H1 (cell line): ENCODE measurements around the gene IKZF1. TPM values are rescaled to one million over a fixed set of nuclear protein-coding genes. Genes with fewer than 3 reads are reported as not detected.

Experiments
- CTCF ChIA-PET: fragments of 300-600 bp; sonication (Branson Sonifier 250); formaldehyde crosslinking; loops from one replicate; lab custom pipeline; 2021; ENCODE audit not compliant: partially characterized antibody; lab: Charles Lee
- POLR2A ChIA-PET: fragments of 300-600 bp; sonication (Branson Sonifier 250); formaldehyde crosslinking; loops from one replicate; lab custom pipeline; 2021; ENCODE audit warnings: inconsistent platforms; ENCODE audit not compliant: partially characterized antibody; lab: Charles Lee
- DNase-seq, 2 experiments: peaks; one replicate each; pipeline versions ENCODE4 v3.0.0 to v3.0.0-alpha.2; 2010 to 2022; ENCODE audit warnings: low spot score in 2 of 2, low read depth in 1 of 2, mixed read lengths in 1 of 2
- FAIRE-seq: peaks from 2 replicates; lab custom pipeline; 2011; peaks lifted over from hg19 to GRCh38; lab: Jason Lieb, UNC
- H2AFZ ChIP-seq: 2 replicates; pipeline ENCODE4 v1.8.1; 2012; ENCODE audit warnings: low read length, inconsistent platforms
- H2AK5ac ChIP-seq: 2 replicates; pipeline ENCODE4 v1.6.1; 2013; ENCODE audit warnings: low read depth, low read length
- H2BK120ac ChIP-seq: replicated peaks from 2 replicates; pipeline ENCODE3; 2013; ENCODE audit warnings: low read depth, low read length, inconsistent platforms
- H2BK12ac ChIP-seq: 2 replicates; pipeline ENCODE4 v1.6.1; 2013; ENCODE audit warnings: low read depth, low read length
- H2BK15ac ChIP-seq: 2 replicates; pipeline ENCODE4 v1.6.1; 2013; ENCODE audit warnings: low read length
- H2BK20ac ChIP-seq: 2 replicates; pipeline ENCODE4 v1.6.1; 2013; ENCODE audit warnings: low read length
- H2BK5ac ChIP-seq: 2 replicates; pipeline ENCODE4 v1.6.1; 2013; ENCODE audit warnings: low read depth, low read length
- H3K14ac ChIP-seq: 2 replicates; pipeline ENCODE4 v1.6.1; 2013; ENCODE audit warnings: inconsistent platforms; ENCODE audit not compliant: insufficient read length
- H3K18ac ChIP-seq: 2 replicates; pipeline ENCODE4 v1.6.1; 2013; ENCODE audit warnings: low read length; ENCODE audit errors: extremely low read depth
- H3K23ac ChIP-seq: 2 replicates; pipeline ENCODE4 v1.6.1; 2013; ENCODE audit warnings: inconsistent platforms; ENCODE audit not compliant: insufficient read length
- H3K23me2 ChIP-seq: 2 replicates; pipeline ENCODE4 v1.6.1; 2013; ENCODE audit warnings: low read depth, low read length
- H3K27ac ChIP-seq: 2 replicates; pipeline ENCODE4 v1.6.1; 2011; ENCODE audit warnings: low read depth, low read length, inconsistent platforms
- H3K27me3 ChIP-seq, 4 experiments: replicated peaks in 1 of 4; 1 replicate in 1 of 4; 2 replicates in 3 of 4; pipeline versions ENCODE4 v1.6.1 to v1.8.1; 2011 to 2013; ENCODE audit warnings: low read length in 3 of 4, mild to moderate bottlenecking in 3 of 4, inconsistent platforms in 2 of 4, mixed read lengths in 2 of 4, moderate library complexity in 1 of 4; ENCODE audit not compliant: control insufficient read depth in 3 of 4, insufficient read depth in 3 of 4; ENCODE audit errors: extremely low read depth in 1 of 4
- H3K36me3 ChIP-seq, 4 experiments: 2 replicates each; pipeline versions ENCODE4 v1.6.1 to v1.8.1; 2011 to 2013; ENCODE audit warnings: mild to moderate bottlenecking in 4 of 4, low read length in 3 of 4, moderate library complexity in 2 of 4, control low read depth in 1 of 4, inconsistent platforms in 1 of 4; ENCODE audit not compliant: insufficient read depth in 4 of 4, control insufficient read depth in 2 of 4
- H3K4ac ChIP-seq: replicated peaks from 2 replicates; pipeline ENCODE3; 2013; ENCODE audit warnings: low read length, low read depth, mixed read lengths, inconsistent platforms; ENCODE audit not compliant: insufficient read length
- H3K4me1 ChIP-seq, 4 experiments: replicated peaks in 1 of 4; 1 replicate in 1 of 4; 2 replicates in 3 of 4; pipeline versions ENCODE4 v1.6.1 to v1.8.1; 2011 to 2013; ENCODE audit warnings: low read length in 3 of 4, inconsistent platforms in 2 of 4, mixed read lengths in 1 of 4; ENCODE audit not compliant: insufficient read depth in 4 of 4, control insufficient read depth in 3 of 4
- H3K4me2 ChIP-seq, 2 experiments: 2 replicates each; pipeline versions ENCODE4 v1.6.1 to v1.8.1; 2011 to 2013; ENCODE audit warnings: low read depth in 2 of 2, low read length in 2 of 2, control low read depth in 1 of 2, inconsistent platforms in 1 of 2, mild to moderate bottlenecking in 1 of 2; ENCODE audit not compliant: insufficient read depth in 1 of 2
- H3K4me3 ChIP-seq, 4 experiments: fragments of 200-600, 300-600 bp in 1 of 4; sonication (generic), shearing (Covaris generic), sonication (Bioruptor Twin) in 1 of 4; 2 replicates each; pipeline versions ENCODE4 v1.5.1 to v1.8.1; 2011 to 2016; ENCODE audit warnings: low read length in 4 of 4, low read depth in 3 of 4, control low read depth in 2 of 4, inconsistent platforms in 2 of 4, mild to moderate bottlenecking in 2 of 4, mixed read lengths in 1 of 4, moderate library complexity in 1 of 4; ENCODE audit not compliant: insufficient read depth in 2 of 4; ENCODE audit errors: extremely low read depth in 1 of 4
- H3K56ac ChIP-seq: replicated peaks from 2 replicates; pipeline ENCODE3; 2013; ENCODE audit warnings: low read depth, mild to moderate bottlenecking, mixed read lengths, low read length, inconsistent platforms; ENCODE audit not compliant: insufficient read length
- H3K79me1 ChIP-seq: 2 replicates; pipeline ENCODE4 v1.6.1; 2013; ENCODE audit warnings: low read depth, low read length, control low read depth
- H3K79me2 ChIP-seq, 2 experiments: 2 replicates each; pipeline versions ENCODE4 v1.6.1 to v1.8.1; 2012 to 2013; ENCODE audit warnings: low read length in 2 of 2, mild to moderate bottlenecking in 2 of 2, inconsistent platforms in 1 of 2; ENCODE audit not compliant: insufficient read depth in 2 of 2, control insufficient read depth in 1 of 2
- H3K9ac ChIP-seq, 4 experiments: replicated peaks in 1 of 4; 1 replicate in 1 of 4; 2 replicates in 3 of 4; pipeline versions ENCODE4 v1.6.1 to v1.8.1; 2011 to 2013; ENCODE audit warnings: low read depth in 3 of 4, low read length in 3 of 4, control low read depth in 2 of 4, mild to moderate bottlenecking in 2 of 4, moderate library complexity in 2 of 4, inconsistent platforms in 1 of 4; ENCODE audit errors: extremely low read depth in 1 of 4
- H3K9me3 ChIP-seq, 2 experiments: 2 replicates each; pipeline versions ENCODE4 v1.6.1 to v1.8.1; 2012 to 2013; ENCODE audit warnings: mild to moderate bottlenecking in 2 of 2, moderate library complexity in 2 of 2, control low read depth in 1 of 2, inconsistent platforms in 1 of 2, low read depth in 1 of 2, low read length in 1 of 2, mixed read lengths in 1 of 2; ENCODE audit not compliant: insufficient read depth in 2 of 2
- H4K20me1 ChIP-seq, 2 experiments: replicated peaks in 1 of 2; 2 replicates each; pipeline versions ENCODE3 to v1.8.1; 2011 to 2013; ENCODE audit warnings: inconsistent platforms in 2 of 2, low read length in 2 of 2, mild to moderate bottlenecking in 1 of 2; ENCODE audit not compliant: insufficient read depth in 2 of 2, control insufficient read depth in 1 of 2
- H4K5ac ChIP-seq: 2 replicates; pipeline ENCODE4 v1.6.1; 2013; ENCODE audit warnings: low read length, low read depth, mixed read lengths, inconsistent platforms; ENCODE audit not compliant: insufficient read length
- H4K8ac ChIP-seq: 2 replicates; pipeline ENCODE4 v1.8.0; 2013; ENCODE audit warnings: mild to moderate bottlenecking, moderate library complexity, low read length, inconsistent platforms; ENCODE audit not compliant: insufficient read depth; ENCODE audit errors: extremely low read depth
- H4K91ac ChIP-seq: replicated peaks from 2 replicates; pipeline ENCODE3; 2013; ENCODE audit warnings: low read length, mixed read lengths, inconsistent platforms; ENCODE audit not compliant: insufficient read length
- ASH2L ChIP-seq: fragments of 200-600, 300-600 bp; sonication (generic); IDR thresholded peaks from one replicate; pipeline ENCODE4 v1.7.1; 2017; ENCODE audit warnings: low read length
- ATF2 ChIP-seq: IDR thresholded peaks from 2 replicates; pipeline ENCODE4 v1.6.1; 2012; ENCODE audit warnings: low read length, inconsistent platforms
- ATF3 ChIP-seq: IDR thresholded peaks from 2 replicates; pipeline ENCODE4 v1.6.1; 2011; ENCODE audit warnings: low read depth, mild to moderate bottlenecking, low read length; ENCODE audit not compliant: insufficient read depth
- CBX5 ChIP-seq: fragments of 300-800, 300-1000 bp; sonication (generic); IDR thresholded peaks from 2 replicates; pipeline ENCODE4 v1.7.1; 2016; ENCODE audit warnings: antibody characterized with exemption, low read length, low read depth
- CTBP2 ChIP-seq: IDR thresholded peaks from 2 replicates; pipeline ENCODE4 v1.7.0; 2011; ENCODE audit warnings: borderline replicate concordance, mild to moderate bottlenecking, moderate library complexity, mixed read lengths, low read length; ENCODE audit not compliant: insufficient read depth, insufficient read length
- CTCF ChIP-seq, 3 experiments: IDR thresholded peaks; 1 replicate in 2 of 3; 2 replicates in 1 of 3; pipeline versions ENCODE4 v1.5.1 to v1.6.1; 2011; ENCODE audit warnings: low read length in 3 of 3, mild to moderate bottlenecking in 3 of 3, inconsistent platforms in 2 of 3, low read depth in 1 of 3, moderate library complexity in 1 of 3; ENCODE audit not compliant: insufficient read depth in 1 of 3; ENCODE audit errors: control extremely low read depth in 1 of 3
- SAP30 ChIP-seq: fragments of 300-600 bp; sonication (generic); IDR thresholded peaks from 2 replicates; pipeline ENCODE4 v1.7.1; 2012; ENCODE audit warnings: low read length, moderate library complexity, mild to moderate bottlenecking, inconsistent platforms; ENCODE audit not compliant: insufficient read depth, insufficient replicate concordance
- SP4 ChIP-seq: IDR thresholded peaks from 2 replicates; pipeline ENCODE4 v1.6.1; 2012; ENCODE audit warnings: low read length, inconsistent platforms
- WGBS, 2 experiments: shearing (Covaris generic) in 1 of 2; methylation state at CpG; one replicate each; pipeline versions ENCODE4 v1.1.6 to v1.1.7; 2013 to 2015; ENCODE audit warnings: low lambda C conversion rate in 2 of 2, mixed read lengths in 2 of 2, inconsistent platforms in 1 of 2, low coverage in 1 of 2, missing lambda C conversion rate in 1 of 2; ENCODE audit not compliant: insufficient replicate concordance in 2 of 2, insufficient coverage in 1 of 2, insufficient read length in 1 of 2; ENCODE audit errors: extremely low coverage in 1 of 2, missing lambda C conversion rate in 1 of 2; 5-methylcytosine and 5-hydroxymethylcytosine counted together
- polyA plus RNA-seq, 7 experiments: library from polyadenylated mRNA; depleted of rRNA in 3 of 7; stranded (reverse) in 5 of 7; unstranded in 2 of 7; fragments of >200 nt in 5 of 7; fragments of 200-250 nt in 2 of 7; gene quantifications; 1 replicate in 5 of 7; 2 replicates in 1 of 7; 4 replicates in 1 of 7; pipeline versions ENCODE4 v1.2.1 to v1.2.3, GENCODE V29; 2011 to 2013; ENCODE audit warnings: missing spikeins in 2 of 7, mixed read lengths in 2 of 7
- total RNA-seq: library from RNA; stranded (reverse); fragmentation: NEBNext Ultra II Directional; extraction: Animal tissue kit (Norgen Biotek cat#: 25700); gene quantifications from 2 replicates; pipeline ENCODE4 v1.2.1, GENCODE V29; 2021

IKZF1 gene
- total and polyA plus RNA-seq, 2 of the 8 experiments (the other 6 are each of a cell fraction or from before 2014, with no cell fraction given): 0.74 to 1.5 TPM

GRCh38 chr7:50264908-50265307 lies 39.6 kb upstream of the IKZF1 start:
- Histone ChIP-seq H2BK12ac (no peak overlapping the region), H3K18ac (no peak overlapping the region), H4K20me1 (no peaks in the 10 kb centered on the region), H3K4me1 (peaks cover 0 to 5% (median 0%) of the 10 kb centered on the region in 4 experiments; a peak in 2 of 7 replicates), H3K14ac (no peak overlapping the region), H3K9ac (no peak overlapping the region), H3K27me3 (no peaks in the 10 kb centered on the region), H2BK120ac (no peak overlapping the region), H3K9me3 (no peaks in the 10 kb centered on the region), H2BK15ac (no peak overlapping the region), H3K4ac (no peak overlapping the region), H3K27ac (no peak overlapping the region), H2AK5ac (no peak overlapping the region), H3K79me2 (no peaks in the 10 kb centered on the region), H4K91ac (no peak overlapping the region), H3K56ac (no peak overlapping the region), H3K36me3 (no peaks in the 10 kb centered on the region), H3K23ac (no peak overlapping the region), H4K5ac (no peak overlapping the region), H3K4me2 (no peak overlapping the region), H2BK20ac (no peak overlapping the region), H2AFZ (no peak overlapping the region), H4K8ac (no peak overlapping the region), H3K79me1 (no peaks in the 10 kb centered on the region), H3K4me3 (no peak overlapping the region), H2BK5ac (no peak overlapping the region), H3K23me2 (peaks cover 2% of the 10 kb centered on the region; the same call in 1 of the 2 replicates)
- no peak for FAIRE-seq
- ChIA-PET CTCF (interaction anchor here (1.2 to 1.5 kb wide), 2 partner anchors 100 to 104 kb away, joined by 3 to 5 read pairs; no protein-coding TSS in a partner anchor), POLR2A (no interaction called here)
- WGBS, 2 experiments: 88% methylated on average over 3 of the region's 3 CpGs; no CpG with 5 or more reads in 1 of the 2 experiments
- no peak for DNase-seq
- TF ChIP-seq SP4 (no peak), SAP30 (no peak), CTCF (IDR thresholded peaks at IDR 0.05; ENCODE audit: control extremely low read depth in 1 of 3, insufficient read depth in 1 of 3, low read depth in 1 of 3, low read length in 3 of 3) (no peak), CTBP2 (no peak), ASH2L (no peak), ATF3 (no peak), CBX5 (no peak), ATF2 (no peak)
